Lung (tissue), 12 donors: ENCODE results near the gene FHIP1B. TPM values are rescaled to one million over a fixed set of nuclear protein-coding genes. Genes with fewer than 3 reads are reported as not detected.

ENCODE experiments used
- ATAC-seq: fragments of 200-7000 bp; cut with Tn5 transposase; one replicate; pipeline ENCODE4 v1.9.1; 2020; ENCODE audit warnings: moderate number of reproducible peaks; ENCODE audit not compliant: insufficient read depth, low FRiP score
- DNase-seq, 3 donors: peaks; one replicate each; pipeline ENCODE4 v3.0.0-alpha.2; 2013 to 2017
- H3K27ac ChIP-seq, 2 donors: one replicate each; pipeline ENCODE4 v1.5.1; 2013; ENCODE audit warnings: mild to moderate bottlenecking in 2 of 2, moderate library complexity in 2 of 2, control low read depth in 1 of 2, inconsistent platforms in 1 of 2, low read depth in 1 of 2, low read length in 1 of 2
- H3K27me3 ChIP-seq, 3 donors: one replicate each; pipeline ENCODE4 v1.5.1; 2013; ENCODE audit warnings: low read length in 2 of 3; ENCODE audit not compliant: control insufficient read depth in 3 of 3, insufficient read depth in 3 of 3
- H3K36me3 ChIP-seq, 4 donors: one replicate each; pipeline ENCODE4 v1.5.1; 2013; ENCODE audit warnings: low read length in 4 of 4, mild to moderate bottlenecking in 1 of 4, moderate library complexity in 1 of 4; ENCODE audit not compliant: control insufficient read depth in 4 of 4, insufficient read depth in 4 of 4
- H3K4me1 ChIP-seq, 5 donors: one replicate each; pipeline ENCODE4 v1.5.1; 2013; ENCODE audit warnings: low read length in 5 of 5, mild to moderate bottlenecking in 2 of 5, moderate library complexity in 1 of 5; ENCODE audit not compliant: control insufficient read depth in 5 of 5, insufficient read depth in 5 of 5
- H3K4me3 ChIP-seq: one replicate; pipeline ENCODE4 v1.5.1; 2013; ENCODE audit warnings: mild to moderate bottlenecking, control low read depth, moderate library complexity
- H3K9ac ChIP-seq, 2 donors: one replicate each; pipeline ENCODE4 v1.5.1; 2013; ENCODE audit warnings: low read length in 2 of 2, control low read depth in 1 of 2; ENCODE audit not compliant: insufficient read depth in 1 of 2
- H3K9me3 ChIP-seq, 4 donors: one replicate each; pipeline ENCODE4 v1.5.1; 2013; ENCODE audit warnings: low read length in 3 of 4, mild to moderate bottlenecking in 1 of 4, moderate library complexity in 1 of 4; ENCODE audit not compliant: control insufficient read depth in 4 of 4, insufficient read depth in 3 of 4
- CTCF ChIP-seq: IDR thresholded peaks from 2 replicates; pipeline ENCODE4 v1.5.1; 2012; ENCODE audit warnings: mild to moderate bottlenecking; ENCODE audit errors: control extremely low read depth, extremely low read depth
- WGBS, 2 donors: extraction: QIAGEN DNeasy Blood & Tissue Kit; methylation state at CpG; one replicate each; pipeline ENCODE4 v1.1.7; 2013; 5-methylcytosine and 5-hydroxymethylcytosine counted together
- polyA plus RNA-seq, 2 donors: library from polyadenylated mRNA; stranded (reverse); fragments of 200-250 nt; gene quantifications; one replicate each; pipeline ENCODE4 v1.2.1, GENCODE V29; 2013
- total RNA-seq, 2 donors: library from RNA; depleted of rRNA in 1 of 2; stranded (reverse); fragments of >200 nt in 1 of 2; gene quantifications; one replicate each; pipeline ENCODE4 v1.2.1, GENCODE V29; 2014 to 2021
- donor health status: control.
- donor health status: control.
- donor health status: Bipolar disorder and iron deficiency.
- donor health status: healthy.
- donor health status: DM: yes; HTN: yes; CAD: no.

Gene FHIP1B
- total and polyA plus RNA-seq, 4 donors: 40.9 to 43.4 (median 41.8) TPM

GRCh38 chr11:6273188-6273587 is 38.8 kb upstream of the FHIP1B start:
- Histone ChIP-seq H3K9me3 (peaks cover 0 to 2% (median 0%) of the 10 kb centered on the region in 4 donors), H3K4me1 (peaks cover 0 to 6% (median 0%) of the 10 kb centered on the region in 5 donors), H3K36me3 (no peaks in the 10 kb centered on the region), H3K4me3 (no peak overlapping the region), H3K9ac (no peak overlapping the region), H3K27me3 (no peaks in the 10 kb centered on the region), H3K27ac (no peak overlapping the region)
- TF ChIP-seq CTCF: no peak
- ATAC-seq (no peak), DNase-seq (no peak)
- 66 to 76% methylated on average over 4 of the region's 4 CpGs for WGBS, 2 donors

DNA sequence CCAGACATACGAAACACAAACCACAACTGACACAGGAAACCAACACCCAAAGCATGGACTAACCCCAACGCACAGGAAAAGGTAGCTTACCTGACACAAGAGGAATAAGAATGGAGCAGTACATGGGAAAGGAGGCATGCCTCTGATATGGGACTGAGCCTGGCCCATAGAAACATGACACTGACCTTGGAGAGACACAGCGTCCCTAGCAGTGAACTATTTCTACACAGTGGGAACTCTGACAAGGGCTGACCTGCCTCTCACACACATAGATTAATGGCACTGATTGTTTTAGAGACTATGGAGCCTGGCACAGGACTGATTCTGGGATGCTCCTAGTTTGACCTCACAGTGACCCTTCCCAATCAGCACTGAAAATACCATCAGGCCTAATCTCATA is 37.2 kb upstream of the FHIP1B start:
- Histone ChIP-seq H3K27me3 (no peaks in the 10 kb centered on the region), H3K36me3 (no peaks in the 10 kb centered on the region), H3K4me3 (no peak overlapping the region), H3K9me3 (peaks cover 0 to under 1% (median 0%) of the 10 kb centered on the region in 4 donors), H3K9ac (no peak overlapping the region), H3K4me1 (peaks cover 0 to 6% (median 0%) of the 10 kb centered on the region in 5 donors), H3K27ac (no peak overlapping the region)
- no peak for TF ChIP-seq CTCF
- DNase-seq (no peak), ATAC-seq (no peak)
- WGBS, 2 donors: 55 to 56% methylated on average over 3 of the region's 3 CpGs

- Histone ChIP-seq H3K9me3 (no peaks in the 10 kb centered on the region), H3K4me3 (no peak overlapping the region), H3K36me3 (no peaks in the 10 kb centered on the region), H3K9ac (no peak overlapping the region), H3K27me3 (no peaks in the 10 kb centered on the region), H3K4me1 (peaks cover 0 to 6% (median 0%) of the 10 kb centered on the region in 5 donors), H3K27ac (no peak overlapping the region)
- DNase-seq (no peak), ATAC-seq (no peak)
- TF ChIP-seq CTCF: no peak
- 81 to 94% methylated on average over 41 of the region's 41 CpGs for WGBS, 2 donors
Measured at GRCh38 chr11:6270584-6271246, 36.3 kb upstream of the FHIP1B start.

DNA sequence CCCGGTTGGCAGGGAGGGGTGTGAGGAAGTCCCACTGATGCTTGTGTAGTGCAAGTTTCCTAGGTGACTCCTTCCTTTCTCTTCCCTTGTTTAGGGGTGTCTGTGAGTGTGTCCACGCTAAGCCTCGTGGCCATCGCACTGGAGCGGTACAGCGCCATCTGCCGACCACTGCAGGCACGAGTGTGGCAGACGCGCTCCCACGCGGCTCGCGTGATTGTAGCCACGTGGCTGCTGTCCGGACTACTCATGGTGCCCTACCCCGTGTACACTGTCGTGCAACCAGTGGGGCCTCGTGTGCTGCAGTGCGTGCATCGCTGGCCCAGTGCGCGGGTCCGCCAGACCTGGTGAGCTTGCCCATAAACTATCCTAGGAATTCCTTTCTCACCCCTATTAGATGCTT is 35.6 kb upstream of the FHIP1B start:
- no peak for DNase-seq
- 81 to 89% methylated on average over 24 of the region's 24 CpGs for WGBS, 2 donors
- H3K9ac ChIP-seq: no peak overlapping the region

More for the DNA sequence above, 35.6 kb upstream of the FHIP1B start:
- Histone ChIP-seq H3K4me1 (peaks cover 0 to 6% (median 0%) of the 10 kb centered on the region in 5 donors), H3K27ac (no peak overlapping the region), H3K27me3 (no peaks in the 10 kb centered on the region), H3K9me3 (no peaks in the 10 kb centered on the region), H3K36me3 (no peaks in the 10 kb centered on the region), H3K4me3 (no peak overlapping the region)
- no peak for ATAC-seq
- TF ChIP-seq CTCF: no peak
